Measurements from ENCODE around the gene HDAC6.

- TF ChIP-seq CTCF (IDR thresholded peaks at IDR 0.05): no peak
- TF ChIP-seq POLR2AphosphoS5 (IDR thresholded peaks at IDR 0.05): no peak
Measured at GRCh38 chrX:48826135-48826875, 24.4 kb downstream of the HDAC6 start, which contains the start of gene ERAS.
